CD4-positive, alpha-beta T cell (primary cell): ENCODE results near the gene XAGE3. TPM values are rescaled to one million over a fixed set of nuclear protein-coding genes. Genes with fewer than 3 reads are reported as not detected.
"Not testable (repeated sequence)": the region's sequence is repeated elsewhere in the genome, so short reads cannot be mapped to it uniquely, and the experiment has no call there.

Experiments
- ATAC-seq: fragments of 200-7000 bp; cut with Tn5 transposase; one replicate; pipeline ENCODE4 v1.10.0; 2022; ENCODE audit warnings: mild to moderate bottlenecking; ENCODE audit not compliant: poor library complexity
- CTCF ChIA-PET: fragments of 350-600 bp; sonication (Branson Sonifier 250); formaldehyde crosslinking; loops from one replicate; lab custom pipeline; 2021; ENCODE audit warnings: antibody characterized with exemption, inconsistent platforms; lab: Charles Lee
- POLR2A ChIA-PET: fragments of 350-600 bp; sonication (Branson Sonifier 250); formaldehyde crosslinking; loops from one replicate; lab custom pipeline; 2021; ENCODE audit warnings: antibody characterized with exemption, inconsistent platforms; lab: Charles Lee
- DNase-seq, 14 experiments: peaks; one replicate each; pipeline ENCODE4 v3.0.0-alpha.2; 2013 to 2020; ENCODE audit warnings: mixed read lengths in 2 of 14
- H3K27ac ChIP-seq, 2 donors: one replicate each; pipeline versions ENCODE4 v1.5.1 to v1.7.0; 2013; ENCODE audit warnings: low read length in 2 of 2, low read depth in 1 of 2, mild to moderate bottlenecking in 1 of 2
- H3K27me3 ChIP-seq, 2 experiments: 1 replicate in 1 of 2; 2 replicates in 1 of 2; pipeline versions ENCODE4 v1.6.1 to v1.7.0; 2013; ENCODE audit warnings: low read length in 2 of 2, control low read depth in 1 of 2, mild to moderate bottlenecking in 1 of 2, moderate library complexity in 1 of 2; ENCODE audit not compliant: insufficient read depth in 2 of 2, control insufficient read depth in 1 of 2
- H3K36me3 ChIP-seq: one replicate; pipeline ENCODE4 v1.6.1; 2013; ENCODE audit warnings: low read length, control low read depth; ENCODE audit not compliant: insufficient read depth
- H3K4me1 ChIP-seq: one replicate; pipeline ENCODE4 v1.6.1; 2013; ENCODE audit warnings: low read length, control low read depth; ENCODE audit not compliant: insufficient read depth
- H3K4me3 ChIP-seq: one replicate; pipeline ENCODE4 v1.5.1; 2013; ENCODE audit warnings: mild to moderate bottlenecking, low read length, moderate library complexity
- H3K9me3 ChIP-seq, 2 experiments: 1 replicate in 1 of 2; 2 replicates in 1 of 2; pipeline versions ENCODE4 v1.6.1 to v1.7.0; 2013; ENCODE audit warnings: low read length in 2 of 2, mild to moderate bottlenecking in 2 of 2, control low read depth in 1 of 2, moderate library complexity in 1 of 2; ENCODE audit not compliant: control insufficient read depth in 1 of 2, insufficient read depth in 1 of 2
- H3K27ac Mint-ChIP-seq: one replicate; pipeline ENCODE4 v1.8.0; 2020; ENCODE audit warnings: mixed read lengths
- H3K27me3 Mint-ChIP-seq: one replicate; pipeline ENCODE4 v1.8.0; 2021; ENCODE audit warnings: mixed read lengths
- H3K36me3 Mint-ChIP-seq: one replicate; pipeline ENCODE4 v1.8.0; 2021; ENCODE audit warnings: low read depth, mixed read lengths
- H3K4me1 Mint-ChIP-seq: one replicate; pipeline ENCODE4 v1.8.0; 2021; ENCODE audit warnings: low read depth, mixed read lengths
- H3K4me3 Mint-ChIP-seq: one replicate; pipeline ENCODE4 v1.8.0; 2020; ENCODE audit warnings: mild to moderate bottlenecking, mixed read lengths
- H3K9me3 Mint-ChIP-seq: one replicate; pipeline ENCODE4 v1.8.0; 2020; ENCODE audit warnings: mixed read lengths
- CTCF ChIP-seq: fragments of 200-600 bp; IDR thresholded peaks from one replicate; pipeline ENCODE4 v1.8.0; 2022; ENCODE audit warnings: antibody characterized with exemption, mild to moderate bottlenecking
- intact Hi-C, 2 experiments: fragments of 100-400 bp; cut with DNase I in 1 of 2; cut with micrococcal nuclease in 1 of 2; formaldehyde crosslinking; loops; one replicate each; pipeline versions ENCODE4 v1.15.1 to v1.9.0; 2023 to 2025; cut with DNase I, micrococcal nuclease
- total RNA-seq, 174 experiments: library from RNA in 2 of 174; stranded (reverse) in 2 of 174; gene quantifications; one replicate each; pipeline ENCODE4 v1.2.3 and lab custom pipeline; 2021 to 2026

The XAGE3 gene
- total RNA-seq, 2 experiments from 2014 or later = not detected

GRCh38 chrX:52875436-52875835 lies 7.6 kb upstream of the XAGE3 start:
- intact Hi-C loops, H3K27me3 ChIP-seq, H3K9me3 ChIP-seq, H3K9me3 Mint-ChIP-seq, H3K4me3 ChIP-seq, ATAC-seq, CTCF ChIA-PET, H3K4me1 ChIP-seq, DNase-seq, H3K4me3 Mint-ChIP-seq, POLR2A ChIA-PET, H3K36me3 ChIP-seq, H3K4me1 Mint-ChIP-seq, H3K27ac Mint-ChIP-seq, H3K27ac ChIP-seq, H3K27me3 Mint-ChIP-seq, H3K36me3 Mint-ChIP-seq: not testable (repeated sequence)

DNA sequence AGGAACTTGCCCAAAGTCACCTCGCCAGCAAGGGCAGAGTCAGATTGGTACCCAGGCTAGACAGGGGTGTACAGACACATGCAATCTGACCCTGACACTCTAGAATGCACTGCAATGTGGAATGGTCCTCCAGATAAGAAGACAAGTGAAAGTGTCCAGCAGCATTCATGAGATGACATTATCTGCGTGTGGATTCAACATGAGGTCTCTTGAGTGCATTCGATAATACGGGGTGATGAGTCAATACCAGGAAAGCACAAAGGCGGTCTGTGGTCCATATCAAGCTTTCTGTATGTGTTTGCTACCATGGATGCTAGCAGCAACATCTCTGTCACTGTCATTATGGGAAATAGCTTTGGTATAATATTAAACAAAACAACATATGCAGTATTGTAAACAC lies 6.8 kb upstream of the XAGE3 start:
- CTCF ChIA-PET = no interaction called here
- H3K4me1 Mint-ChIP-seq = no peaks in the 10 kb centered on the region

GRCh38 chrX:52873825-52874224 lies 5.9 kb upstream of the XAGE3 start:
- CTCF ChIA-PET, H3K27me3 ChIP-seq, H3K36me3 Mint-ChIP-seq, H3K27ac ChIP-seq, H3K4me1 Mint-ChIP-seq, POLR2A ChIA-PET, intact Hi-C loops, H3K4me1 ChIP-seq, H3K4me3 Mint-ChIP-seq, H3K27ac Mint-ChIP-seq, DNase-seq, H3K9me3 Mint-ChIP-seq, H3K36me3 ChIP-seq, H3K9me3 ChIP-seq, H3K27me3 Mint-ChIP-seq, H3K4me3 ChIP-seq, ATAC-seq: not testable (repeated sequence)

More for the DNA sequence above, 6.8 kb upstream of the XAGE3 start:
- Mint-ChIP-seq H3K9me3 (no peaks in the 10 kb centered on the region), H3K4me3 (no peak overlapping the region), H3K36me3 (no peaks in the 10 kb centered on the region), H3K27me3 (peaks cover under 1% of the 10 kb centered on the region), H3K27ac (no peak overlapping the region)
- no peaks in the 10 kb centered on the region for H3K4me1 ChIP-seq
- TF ChIP-seq CTCF = no peak
- POLR2A ChIA-PET = no interaction called here
- ATAC-seq (no peak), DNase-seq (no peak)
- no peaks in the 10 kb centered on the region for H3K9me3 ChIP-seq
- H3K36me3 ChIP-seq = no peaks in the 10 kb centered on the region
- no peak overlapping the region for H3K4me3 ChIP-seq
- H3K27me3 ChIP-seq = no peaks in the 10 kb centered on the region
- H3K27ac ChIP-seq = no peak overlapping the region
- intact Hi-C loops = no loop called here

- intact Hi-C loops = no loop called here
- Mint-ChIP-seq H3K36me3 (no peaks in the 10 kb centered on the region), H3K27ac (no peak overlapping the region)
Observed at GRCh38 chrX:52870046-52870445, 2.2 kb upstream of the XAGE3 start.

More at GRCh38 chrX:52870046-52870445, 2.2 kb upstream of the XAGE3 start:
- Mint-ChIP-seq H3K27me3 (peaks cover 4% of the 10 kb centered on the region), H3K9me3 (no peaks in the 10 kb centered on the region), H3K4me3 (no peak overlapping the region), H3K4me1 (no peaks in the 10 kb centered on the region)
- no peaks in the 10 kb centered on the region for H3K4me1 ChIP-seq
- no peaks in the 10 kb centered on the region for H3K36me3 ChIP-seq
- no peak for TF ChIP-seq CTCF
- H3K27ac ChIP-seq = no peak overlapping the region
- ATAC-seq = no peak
- ChIA-PET CTCF (no interaction called here), POLR2A (no interaction called here)
- H3K4me3 ChIP-seq = no peak overlapping the region
- no peaks in the 10 kb centered on the region for H3K9me3 ChIP-seq
- no peak for DNase-seq
- H3K27me3 ChIP-seq = no peaks in the 10 kb centered on the region
